Measurements from ENCODE around the gene SP2.

Gene SP2

DNA sequence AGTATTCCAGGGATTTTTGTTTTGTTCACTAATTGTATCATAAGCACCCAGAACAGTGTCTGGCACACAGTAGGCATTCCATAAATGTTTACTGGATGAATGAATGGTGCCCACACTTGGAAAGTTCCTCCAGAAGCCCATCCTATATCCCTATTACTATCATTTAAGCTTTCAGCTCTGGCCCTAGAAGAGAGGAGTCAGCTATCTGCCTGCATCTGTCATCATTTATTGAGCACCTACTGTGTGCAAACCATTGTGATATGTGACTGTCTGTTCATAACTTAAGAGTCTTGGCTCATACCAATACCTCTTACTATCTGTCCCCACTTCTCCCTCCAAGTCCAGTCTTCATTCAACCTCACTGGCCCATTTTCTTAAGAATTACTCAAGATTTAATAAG is 25.0 kb upstream of the SP2 start:
- DNase-seq, result no peak

DNA sequence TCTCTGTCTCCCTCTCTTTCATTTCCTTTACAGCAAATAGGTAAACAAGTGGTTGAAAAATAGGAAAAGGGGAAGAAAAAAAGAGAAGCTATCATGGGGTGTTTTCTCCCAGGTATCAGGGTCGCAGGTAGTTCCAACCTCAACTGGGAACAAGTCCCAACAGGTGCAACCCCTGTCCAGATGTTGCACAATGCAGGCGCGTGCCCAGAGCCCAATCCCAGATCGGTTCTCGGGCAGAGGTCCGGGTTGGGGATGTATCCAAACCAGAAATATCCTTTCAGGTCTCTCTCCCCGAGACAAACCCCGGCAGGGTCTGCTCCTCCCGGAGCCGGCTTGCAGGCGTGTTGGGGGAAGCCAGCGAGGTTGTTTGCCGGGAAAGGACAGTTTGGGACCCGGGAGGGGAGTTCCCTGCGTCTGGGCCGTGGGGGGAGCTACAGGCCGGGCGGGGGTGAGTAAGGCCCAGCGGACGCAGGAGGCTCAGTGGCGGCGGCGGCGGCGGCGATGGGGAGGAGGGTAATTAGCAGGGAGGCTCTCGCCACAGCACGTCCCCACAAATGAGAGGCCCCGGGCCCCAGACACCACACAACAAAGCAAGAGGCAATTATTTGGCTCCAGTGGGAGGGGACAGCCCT is 23.9 kb upstream of the SP2 start:
- DNase-seq, result peak; percentile 86

DNA sequence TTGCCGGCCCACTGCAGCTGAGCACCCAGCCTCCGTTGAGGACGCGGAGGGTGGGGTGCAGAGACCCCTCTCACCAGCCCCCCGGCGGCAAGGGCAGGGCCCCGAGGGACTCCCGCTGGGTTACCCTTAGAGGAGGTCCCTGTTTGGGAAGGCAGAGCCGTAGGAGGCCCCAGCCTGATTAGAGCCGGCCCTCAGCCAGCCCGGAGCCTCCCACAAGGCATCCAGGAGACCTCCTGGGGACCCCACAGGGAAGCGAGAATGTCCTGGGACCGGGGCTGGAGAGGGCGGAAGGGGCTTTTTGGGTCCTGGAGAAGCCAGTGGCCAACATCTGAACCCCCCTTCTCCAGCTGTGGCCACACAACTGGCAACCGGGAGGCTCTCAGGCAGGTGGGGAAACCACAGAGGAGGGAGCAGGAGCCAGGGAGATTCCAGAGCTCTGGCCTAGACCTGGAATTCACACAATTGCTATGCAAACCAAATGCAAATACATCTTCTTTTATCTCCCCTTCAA is 23.3 kb upstream of the SP2 start:
- no peak for DNase-seq

DNA sequence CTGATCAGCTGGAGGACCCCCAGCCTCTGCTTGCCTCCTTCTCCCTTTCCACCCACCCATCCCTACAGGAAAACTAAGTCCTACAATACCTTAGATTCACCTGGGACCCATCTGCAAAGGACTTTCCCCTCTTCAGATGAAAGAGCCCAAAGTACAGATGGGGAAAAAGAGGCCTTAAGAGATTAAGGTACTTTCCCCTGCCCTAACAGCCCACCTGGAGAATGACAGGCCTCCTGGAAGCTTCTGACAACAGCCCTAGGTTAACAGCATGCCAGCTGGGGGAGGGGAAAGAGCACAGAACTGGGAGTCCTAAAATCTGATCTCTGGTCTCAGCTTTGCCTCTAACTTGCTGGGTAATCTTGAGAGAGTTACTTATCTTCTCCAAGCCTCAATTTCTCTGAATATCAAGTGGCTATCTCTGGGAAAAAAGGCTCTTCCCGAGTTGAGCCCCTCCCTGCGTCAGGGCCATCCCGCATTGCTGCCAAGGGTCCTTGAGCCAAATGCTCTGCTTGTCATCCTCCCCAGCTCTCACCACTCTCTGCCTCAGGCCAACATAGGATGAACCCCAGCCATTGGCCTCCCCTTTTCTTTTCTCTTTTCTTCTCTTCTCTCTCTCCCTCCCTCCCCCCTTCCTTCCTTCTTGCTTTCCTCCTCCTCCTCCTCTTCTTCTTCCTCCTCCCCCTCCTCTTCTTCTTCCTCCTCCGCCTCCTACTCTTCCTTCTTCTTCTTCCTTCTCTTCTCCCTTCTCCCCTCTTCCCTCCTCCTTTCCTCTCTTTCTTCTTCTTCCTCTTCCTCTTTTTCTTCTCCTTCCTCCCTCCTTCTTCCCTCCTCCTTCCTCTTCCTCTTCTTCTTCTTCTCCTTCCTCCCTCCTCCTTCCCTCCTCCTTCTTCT is 22.6 kb upstream of the SP2 start:
- DNase-seq, result no peak

DNA sequence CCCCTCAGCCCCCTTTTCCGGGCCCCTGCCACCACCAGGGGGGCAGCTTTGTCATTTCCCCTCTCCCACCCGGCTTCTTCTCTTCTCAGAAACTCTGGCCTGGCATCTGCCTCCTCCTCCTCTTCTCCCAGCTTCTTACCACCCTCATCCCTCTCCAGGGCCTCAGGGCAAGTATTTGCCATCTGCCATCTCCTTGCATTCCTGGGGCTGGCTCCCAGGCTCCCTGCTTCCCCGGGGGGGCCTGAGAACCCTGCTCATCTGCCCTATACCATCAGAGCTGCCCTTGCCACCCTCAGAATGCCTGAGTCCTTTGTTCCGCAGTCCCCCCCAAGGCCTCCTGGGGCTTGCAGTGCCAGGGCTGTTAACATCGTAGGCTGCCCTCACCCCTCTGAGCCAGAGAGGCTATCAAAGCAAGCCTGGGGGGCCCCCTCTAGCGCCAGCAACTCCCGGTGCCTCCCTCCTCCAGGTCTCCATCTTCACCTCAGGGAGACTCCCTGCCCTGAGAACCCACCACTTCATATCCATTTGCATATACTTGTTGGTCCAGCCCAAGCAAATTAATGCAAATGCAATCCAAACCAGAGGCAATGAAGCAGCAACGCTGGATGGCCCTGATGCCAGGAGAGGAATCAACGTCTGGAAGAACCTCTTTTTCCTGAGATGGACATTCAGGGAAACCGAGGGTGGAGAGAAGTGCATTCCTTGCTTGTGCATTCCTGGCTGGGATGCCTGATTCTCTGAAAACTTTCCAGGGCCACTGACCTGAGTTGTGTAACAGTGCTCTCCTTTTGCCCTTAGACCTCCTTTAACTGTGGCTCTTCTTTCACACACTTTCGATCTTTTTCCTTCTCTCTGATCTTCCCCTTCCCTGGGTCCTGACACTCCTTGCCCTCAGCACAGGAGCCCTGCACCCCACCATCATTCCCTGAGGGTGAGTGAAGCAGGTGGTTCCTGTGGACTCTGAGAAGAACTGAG is 20.7 kb upstream of the SP2 start:
- no peak for DNase-seq

DNA sequence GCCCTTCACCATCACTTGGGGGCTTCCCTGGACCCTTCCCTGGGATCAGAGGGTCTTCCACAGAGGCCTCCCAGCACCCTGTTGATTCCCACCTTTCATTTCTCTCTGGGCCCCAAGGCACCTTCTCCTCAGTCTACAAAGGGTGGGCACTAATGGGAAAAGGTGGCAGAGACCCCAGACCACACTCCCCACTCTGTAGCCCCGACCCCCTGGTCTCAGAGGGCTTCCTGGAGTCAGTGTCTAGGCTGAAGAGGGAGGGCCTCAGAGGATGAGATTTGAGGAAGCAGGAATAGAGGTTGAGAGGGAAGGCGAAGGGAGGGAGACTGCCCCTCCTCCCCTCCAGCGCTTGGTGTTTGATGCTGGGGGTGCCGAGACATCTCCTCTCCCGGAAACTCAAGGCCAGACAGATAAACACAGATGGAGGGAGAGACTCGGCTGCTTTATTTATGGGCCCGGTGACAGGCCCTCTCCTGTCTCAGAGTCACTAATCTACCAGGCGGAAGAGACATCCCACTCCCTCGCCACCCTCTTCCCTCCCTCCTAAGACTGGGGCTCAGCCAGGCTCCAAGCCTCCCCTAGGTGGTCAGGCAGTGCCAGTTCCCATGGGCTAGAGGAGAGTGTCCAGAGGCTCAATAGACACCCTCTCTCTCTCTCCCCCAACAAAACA is 18.5 kb upstream of the SP2 start:
- DNase-seq, result no peak

DNA sequence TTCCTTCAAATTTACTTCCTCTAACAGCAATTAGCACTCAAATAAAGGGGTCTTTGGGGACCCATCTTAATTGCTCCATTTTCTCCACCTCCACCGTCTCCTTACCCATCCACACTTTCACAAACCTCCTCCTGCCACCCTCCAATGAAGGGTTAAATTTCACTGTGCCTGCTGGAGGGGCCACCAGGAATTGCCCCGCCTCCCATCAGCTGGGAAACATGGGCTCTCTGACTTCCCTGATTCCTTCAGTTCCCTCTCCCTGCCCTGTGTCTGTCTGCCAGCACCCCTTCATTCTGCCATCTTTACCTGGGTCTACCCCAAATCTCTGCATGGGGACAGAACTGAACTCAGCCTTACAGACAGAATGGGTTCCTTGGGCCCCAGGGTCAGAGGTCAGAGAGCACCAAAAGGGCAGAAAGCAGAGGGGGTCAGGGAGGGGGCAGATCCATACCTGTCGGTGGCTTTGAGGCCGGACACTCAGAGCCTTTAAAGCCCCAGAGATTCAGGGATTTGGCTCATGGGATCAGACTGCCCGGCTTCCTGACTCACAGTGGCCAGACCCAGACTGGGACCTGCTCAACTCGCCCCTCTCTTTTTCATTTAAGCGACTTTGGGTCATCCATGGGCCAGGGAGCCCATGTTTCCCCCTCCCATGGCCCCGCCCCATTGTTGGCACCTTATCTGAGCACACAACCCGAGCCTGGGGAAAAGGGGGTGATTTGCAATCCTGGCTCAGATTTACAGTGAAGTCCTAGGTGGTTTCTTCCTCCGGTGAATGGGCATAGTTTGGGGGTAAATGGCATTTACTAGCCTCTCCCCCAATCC is 17.6 kb upstream of the SP2 start:
- DNase-seq, result no peak

DNA sequence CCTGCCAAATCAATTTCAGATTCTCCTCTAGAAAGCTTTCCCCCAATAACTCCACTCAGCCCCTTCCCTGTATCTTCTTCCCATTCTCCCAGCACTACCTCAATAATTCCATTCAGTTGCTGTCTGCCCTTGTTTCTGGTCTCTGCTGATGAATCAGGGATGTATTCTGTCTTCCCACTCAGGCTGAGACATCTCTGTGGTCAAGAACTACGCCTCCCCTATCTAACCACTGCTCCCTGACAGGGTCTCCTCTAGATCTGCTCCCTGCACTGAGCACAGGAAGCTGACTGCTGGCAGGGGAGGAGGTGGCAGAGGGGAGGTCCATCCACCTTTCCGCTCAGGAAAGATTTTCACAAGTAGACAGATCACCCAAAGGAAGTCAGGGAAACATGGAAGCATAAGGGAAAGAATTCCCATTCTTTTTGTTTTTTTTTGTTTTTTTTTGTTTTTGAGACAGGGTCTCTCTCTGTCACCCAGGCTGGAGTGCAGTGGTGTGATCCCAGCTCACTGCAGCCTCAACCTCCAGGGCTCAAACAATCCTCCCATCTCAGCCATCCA is 16.9 kb upstream of the SP2 start:
- no peak for DNase-seq

DNA sequence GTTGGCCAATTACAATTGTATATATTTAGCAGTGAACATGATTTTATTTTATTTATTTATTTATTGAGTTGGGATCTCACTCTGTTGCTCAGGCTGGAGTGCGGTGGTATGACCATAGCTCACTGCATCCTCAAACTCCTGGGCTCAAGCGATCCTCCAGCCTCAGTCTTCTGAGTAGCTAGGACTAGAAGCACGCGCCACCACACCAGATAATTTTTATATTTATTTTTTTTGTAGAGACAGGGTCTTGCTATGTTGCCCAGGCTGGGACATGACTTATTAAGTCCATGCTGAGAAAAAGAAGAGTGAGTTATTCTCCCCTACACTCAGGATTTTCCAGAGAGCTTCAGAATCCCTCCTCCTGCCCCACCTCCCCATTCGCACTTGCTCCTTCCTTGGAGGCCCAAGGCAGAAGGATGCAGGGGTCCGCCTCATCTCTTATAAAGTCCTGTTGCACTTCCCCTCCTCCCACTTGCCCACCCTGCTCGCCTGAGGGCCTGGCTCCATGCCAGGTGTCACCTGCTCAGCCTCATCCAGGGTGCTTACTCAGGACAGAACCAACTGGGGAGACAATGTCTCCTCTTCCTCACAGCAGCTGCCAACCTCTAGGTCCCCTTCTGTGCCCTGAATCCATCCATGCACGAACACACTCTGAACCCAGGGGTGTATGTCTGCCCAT is 16.1 kb upstream of the SP2 start:
- no peak for DNase-seq

DNA sequence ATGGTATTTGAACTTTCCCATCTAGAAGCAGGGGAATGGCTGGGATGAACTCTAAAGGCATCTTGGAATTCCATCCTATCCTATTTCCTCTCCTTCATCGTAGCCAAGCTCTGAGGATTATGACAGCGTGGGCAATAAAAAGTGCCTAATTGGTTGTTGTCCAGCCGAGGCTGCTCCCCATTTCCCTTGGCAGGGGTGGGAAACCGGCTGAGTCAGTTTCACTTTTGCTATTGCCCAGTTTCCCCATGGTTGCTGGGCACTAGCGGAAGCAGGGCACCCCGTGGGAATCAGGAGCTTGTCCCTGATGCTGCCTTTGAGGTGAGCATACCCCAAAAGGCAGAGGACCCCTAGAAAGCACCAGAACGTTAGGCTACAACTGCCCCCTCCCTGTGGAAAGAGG is 13.8 kb upstream of the SP2 start:
- DNase-seq, result no peak

DNA sequence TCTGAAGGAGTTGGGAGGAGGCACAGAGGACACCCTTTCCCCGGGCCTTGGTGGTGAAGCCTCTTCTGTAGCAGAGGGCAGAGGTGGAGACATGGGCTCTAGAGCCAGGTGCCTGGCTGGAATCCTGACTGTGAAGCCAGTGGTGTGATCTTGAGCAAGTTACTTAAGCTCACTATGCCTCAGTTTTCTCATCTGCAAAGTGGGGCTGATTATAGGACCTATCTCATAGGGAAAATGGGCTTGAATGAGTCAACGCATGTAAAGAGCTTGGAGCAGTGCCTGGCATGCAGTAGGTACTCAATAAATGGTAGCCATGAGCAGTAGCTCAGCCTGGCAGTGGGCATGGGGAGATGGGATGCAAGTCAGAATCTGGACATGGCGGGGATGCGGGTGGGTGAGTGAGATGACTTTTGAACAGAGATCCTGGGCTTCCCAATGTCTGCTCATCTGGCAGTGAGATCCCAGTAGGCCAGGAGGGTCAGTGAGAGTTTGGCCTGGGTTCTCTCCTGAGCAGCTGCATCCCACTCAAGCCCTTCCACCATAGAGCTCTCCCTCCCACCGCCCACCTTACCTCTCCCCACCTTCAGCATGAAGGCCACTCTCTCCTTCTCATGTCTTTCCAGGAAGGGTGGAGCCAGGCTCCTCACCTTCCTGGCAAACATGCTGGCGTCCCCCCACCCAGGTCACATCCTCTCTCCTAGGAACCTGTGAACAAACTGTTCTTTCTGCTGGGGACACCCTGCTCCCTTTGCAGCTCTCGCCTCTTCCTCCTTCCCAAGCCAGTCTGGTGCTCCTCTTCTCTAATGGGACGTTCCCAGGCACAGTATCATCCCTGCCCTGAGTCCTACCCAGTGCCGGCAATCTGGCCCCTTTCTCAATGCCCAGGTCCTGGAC is 13.1 kb upstream of the SP2 start:
- no peak for DNase-seq

DNA sequence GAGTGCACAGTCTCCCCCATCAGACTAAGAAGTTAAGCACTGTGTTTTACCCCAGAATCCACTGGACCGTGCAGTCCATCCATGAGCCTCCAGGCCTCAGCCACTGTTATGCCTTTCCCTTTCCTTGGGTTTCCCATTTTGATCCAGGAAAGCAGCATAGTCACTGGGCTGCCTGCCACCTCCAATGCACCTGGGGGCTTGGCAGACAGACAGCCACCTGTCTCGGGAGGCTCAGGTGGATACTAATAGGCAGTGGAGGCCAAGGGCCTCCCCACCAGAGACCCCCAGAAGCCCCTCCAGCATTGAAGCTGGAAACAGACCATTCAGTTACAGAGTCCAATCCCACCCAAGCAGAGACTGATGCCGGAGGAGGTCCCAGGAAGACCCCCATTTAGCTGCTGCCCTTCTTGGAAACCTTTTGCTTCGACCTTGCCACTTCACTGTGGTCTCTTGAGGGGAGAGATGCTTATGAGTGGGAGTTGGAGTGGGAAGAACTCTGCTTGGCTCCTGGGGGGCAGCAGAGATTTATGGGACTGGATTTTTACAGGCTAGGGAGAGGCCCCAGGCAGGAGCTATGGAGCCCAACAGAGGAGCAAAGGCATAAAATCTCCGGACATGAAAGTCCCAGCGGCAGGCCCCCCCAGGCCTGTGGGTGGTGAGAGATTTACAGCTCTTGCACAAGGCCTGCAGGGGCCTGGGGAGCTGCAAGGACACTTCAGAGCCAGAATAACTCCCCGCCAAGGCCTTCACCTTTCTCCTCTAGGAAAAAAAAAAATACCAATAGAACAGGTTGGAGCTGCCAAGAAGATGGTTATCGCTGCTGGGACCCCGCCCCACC is 12.2 kb upstream of the SP2 start:
- peak; percentile 90 for DNase-seq

DNA sequence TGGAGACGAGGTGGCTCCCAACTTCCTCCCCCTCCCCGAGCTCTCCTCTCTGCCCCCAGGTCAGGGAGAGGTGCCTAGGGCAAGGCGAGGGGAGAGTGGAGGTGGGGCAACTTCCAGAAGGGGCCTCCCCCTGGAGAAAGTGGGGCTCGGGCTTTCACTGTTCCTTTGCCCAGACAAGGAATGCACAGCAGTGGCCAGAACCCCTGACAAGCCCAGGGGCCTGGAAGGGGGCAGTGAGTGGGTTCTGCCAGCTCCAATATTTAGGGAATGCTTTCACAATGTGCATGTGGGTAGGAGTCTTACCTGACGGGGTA is 11.7 kb upstream of the SP2 start:
- no peak for DNase-seq

DNA sequence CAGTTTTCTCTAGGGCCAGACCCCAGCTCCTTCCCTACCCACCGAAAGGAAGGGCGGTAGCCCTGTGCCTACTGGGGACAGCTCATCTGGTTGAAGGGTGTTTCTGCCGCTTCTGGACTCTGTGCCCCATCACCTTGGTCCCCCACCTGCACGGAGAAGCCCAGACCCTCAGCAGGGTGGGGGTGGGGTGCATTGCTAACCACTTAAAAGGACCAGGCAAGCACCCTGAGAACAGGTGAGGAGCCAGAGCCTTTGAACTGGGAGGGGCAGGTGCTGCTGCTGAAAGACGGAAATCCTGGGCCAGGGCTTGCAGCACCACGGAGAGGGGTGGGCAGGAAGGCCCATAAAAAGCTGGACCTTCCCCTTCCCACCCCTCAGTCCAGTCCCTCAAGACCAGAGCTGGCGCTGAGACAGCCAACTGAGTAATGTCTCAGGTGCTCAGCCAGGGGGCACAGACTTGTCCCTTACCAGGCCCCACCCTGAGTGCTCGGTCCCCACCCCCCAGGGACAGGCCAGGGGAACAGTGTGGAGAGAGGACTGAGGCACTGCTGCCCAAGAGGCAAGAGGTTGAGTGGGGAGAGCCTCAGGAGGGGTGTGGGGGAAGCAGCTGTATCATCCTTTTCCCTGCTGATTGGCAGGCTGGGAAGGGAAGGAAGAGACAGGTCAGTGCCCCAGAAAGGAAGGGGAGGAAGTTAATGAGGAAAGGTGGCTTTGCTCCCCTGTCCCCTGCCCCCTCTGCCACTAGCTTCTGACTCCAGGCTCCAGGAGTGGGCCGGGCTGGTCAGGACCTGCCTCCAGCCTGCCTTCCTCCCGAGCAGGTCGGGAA is 10.9 kb upstream of the SP2 start:
- DNase-seq, result peak; percentile 80

DNA sequence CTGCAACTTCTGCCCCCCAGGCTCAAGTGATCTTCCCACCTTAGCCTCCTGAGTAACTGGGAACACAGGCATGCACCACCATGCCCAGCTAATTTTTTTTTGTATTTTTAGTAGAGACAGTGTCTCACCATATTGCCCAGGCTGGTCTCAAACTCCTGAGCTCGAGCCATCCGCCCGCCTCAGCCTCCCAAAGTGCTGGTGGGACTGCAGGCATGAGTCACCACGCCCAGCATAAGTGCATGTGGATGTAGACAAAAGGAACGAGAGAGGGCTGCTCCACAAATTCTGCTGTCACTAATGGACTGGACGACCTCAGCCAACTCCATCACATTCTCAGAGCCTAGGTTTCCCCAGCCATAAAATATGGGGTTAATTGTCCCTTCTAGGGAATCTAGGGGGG is 7.7 kb upstream of the SP2 start:
- DNase-seq, result peak; percentile 95

DNA sequence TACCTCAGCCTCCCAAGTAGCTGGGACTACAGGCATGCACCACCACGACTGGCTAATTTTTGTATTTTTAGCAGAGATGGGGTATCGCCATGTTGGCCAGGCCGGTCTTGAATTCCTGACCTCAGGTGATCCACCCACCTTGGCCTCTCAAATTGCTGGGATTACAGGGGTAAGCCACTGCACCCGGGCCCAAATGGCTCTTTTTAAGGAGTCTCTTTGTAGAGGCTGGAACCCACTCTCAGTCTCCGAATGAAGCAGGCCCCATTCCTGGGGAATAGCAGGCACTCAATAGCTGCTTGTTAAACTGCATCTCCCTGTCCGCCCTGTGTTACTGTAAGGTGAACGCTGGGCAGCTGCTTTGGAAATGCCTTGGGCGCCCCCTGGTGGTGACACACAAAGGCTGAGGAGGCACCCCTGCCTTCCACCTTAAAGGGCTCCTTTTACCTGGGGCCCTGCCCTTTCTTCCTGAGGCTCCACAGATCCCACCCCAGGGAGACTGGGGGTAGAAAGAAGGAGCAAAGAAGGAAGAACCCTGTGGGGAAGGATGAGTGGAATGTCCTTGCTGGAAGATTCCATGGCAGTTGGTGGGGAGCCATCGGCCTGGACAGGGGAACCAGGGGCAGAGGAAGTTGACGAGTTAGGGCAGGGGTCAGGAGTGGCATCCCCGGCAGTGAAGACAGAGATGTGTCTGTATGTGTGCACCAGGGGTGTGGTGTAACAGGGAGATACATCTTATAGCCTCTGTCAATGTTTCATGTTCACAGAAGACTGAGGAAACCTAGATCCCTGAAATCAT is 6.1 kb upstream of the SP2 start:
- peak; percentile 96 for DNase-seq

DNA sequence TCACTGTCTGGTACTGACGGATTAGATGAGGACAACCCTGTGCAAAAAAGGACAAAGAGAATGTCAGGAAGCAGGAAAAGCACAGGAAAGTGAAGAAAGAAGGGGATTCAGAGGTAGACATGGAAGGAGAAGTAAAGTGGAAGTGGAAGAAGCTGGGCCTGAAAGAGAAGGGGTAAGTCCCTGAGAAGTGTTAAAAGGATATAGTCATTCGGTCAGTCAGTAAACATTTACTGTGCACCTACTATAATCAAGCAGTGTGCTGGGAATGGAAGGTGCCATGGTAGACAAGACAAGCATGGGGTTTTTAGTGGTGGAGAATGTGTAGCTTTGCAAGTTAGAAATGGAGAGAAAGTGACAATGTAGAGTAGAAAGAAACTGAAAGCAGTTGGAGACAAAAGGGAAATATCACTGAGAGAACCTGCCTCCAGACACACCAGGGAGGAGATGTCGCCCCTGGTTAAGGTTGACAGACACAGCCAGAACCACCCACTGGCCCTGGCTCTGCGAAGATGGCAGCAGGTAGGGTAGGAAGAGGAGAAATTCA is 4.4 kb upstream of the SP2 start:
- no peak for DNase-seq

Measured in islet precursor cell (in vitro differentiated cells).